IPS-20b (cell line): Measurements from ENCODE around the gene KSR2.

Experiments
- H3K27ac ChIP-seq: one replicate; pipeline ENCODE4 v1.5.1; 2013; ENCODE audit warnings: low read length
- H3K27me3 ChIP-seq: 2 replicates; pipeline ENCODE4 v1.6.1; 2013; ENCODE audit warnings: mild to moderate bottlenecking, low read length, inconsistent platforms; ENCODE audit not compliant: insufficient read depth
- H3K36me3 ChIP-seq: 2 replicates; pipeline ENCODE4 v1.6.1; 2013; ENCODE audit warnings: low read depth, mild to moderate bottlenecking, inconsistent platforms, low read length, moderate library complexity; ENCODE audit not compliant: insufficient read depth
- H3K4me1 ChIP-seq: 2 replicates; pipeline ENCODE4 v1.6.1; 2013; ENCODE audit warnings: mild to moderate bottlenecking, control low read depth, inconsistent platforms, low read length, moderate library complexity; ENCODE audit not compliant: insufficient read depth
- H3K4me3 ChIP-seq: 2 replicates; pipeline ENCODE4 v1.5.1; 2013; ENCODE audit warnings: mild to moderate bottlenecking, low read length, inconsistent platforms
- H3K9ac ChIP-seq: 2 replicates; pipeline ENCODE4 v1.6.1; 2013; ENCODE audit warnings: low read depth, mild to moderate bottlenecking, inconsistent platforms, low read length, moderate library complexity
- H3K9me3 ChIP-seq: 2 replicates; pipeline ENCODE4 v1.6.1; 2013; ENCODE audit warnings: mild to moderate bottlenecking, low read depth, low read length, inconsistent platforms; ENCODE audit not compliant: insufficient read depth

Gene KSR2

GRCh38 chr12:117994551-117995438 is 26.0 kb upstream of the KSR2 start:
- no peaks in the 10 kb centered on the region for H3K27me3 ChIP-seq
- H3K27ac ChIP-seq: no peak overlapping the region
- no peaks in the 10 kb centered on the region for H3K36me3 ChIP-seq
- H3K9ac ChIP-seq: no peak overlapping the region
- no peak overlapping the region for H3K4me3 ChIP-seq
- no peaks in the 10 kb centered on the region for H3K9me3 ChIP-seq
- no peaks in the 10 kb centered on the region for H3K4me1 ChIP-seq

- H3K9ac ChIP-seq: no peak overlapping the region
- H3K4me1 ChIP-seq: no peaks in the 10 kb centered on the region
- no peaks in the 10 kb centered on the region for H3K9me3 ChIP-seq
- H3K27ac ChIP-seq: no peak overlapping the region
- H3K4me3 ChIP-seq: no peak overlapping the region
- no peaks in the 10 kb centered on the region for H3K27me3 ChIP-seq
- no peaks in the 10 kb centered on the region for H3K36me3 ChIP-seq
These were observed 18.1 kb upstream of the KSR2 start for GRCh38 chr12:117986705-117987469.

- Histone ChIP-seq H3K4me1 (no peaks in the 10 kb centered on the region), H3K27me3 (no peaks in the 10 kb centered on the region), H3K36me3 (no peaks in the 10 kb centered on the region), H3K9me3 (no peaks in the 10 kb centered on the region), H3K27ac (no peak overlapping the region), H3K9ac (no peak overlapping the region), H3K4me3 (no peak overlapping the region)
These were observed 16.4 kb upstream of the KSR2 start for GRCh38 chr12:117985182-117985581.

- H3K4me3 ChIP-seq: no peak overlapping the region
- H3K4me1 ChIP-seq: no peaks in the 10 kb centered on the region
- no peaks in the 10 kb centered on the region for H3K9me3 ChIP-seq
These were observed 12.5 kb upstream of the KSR2 start for GRCh38 chr12:117981267-117981666.

GRCh38 chr12:117980616-117981015 is 11.8 kb upstream of the KSR2 start:
- H3K9ac ChIP-seq: no peak overlapping the region
- H3K4me1 ChIP-seq: no peaks in the 10 kb centered on the region
- H3K9me3 ChIP-seq: no peaks in the 10 kb centered on the region
- H3K36me3 ChIP-seq: no peaks in the 10 kb centered on the region
- no peak overlapping the region for H3K27ac ChIP-seq
- H3K4me3 ChIP-seq: no peak overlapping the region
- no peaks in the 10 kb centered on the region for H3K27me3 ChIP-seq

More at GRCh38 chr12:117981267-117981666, 12.5 kb upstream of the KSR2 start:
- Histone ChIP-seq H3K27me3 (no peaks in the 10 kb centered on the region), H3K27ac (no peak overlapping the region), H3K36me3 (no peaks in the 10 kb centered on the region), H3K9ac (no peak overlapping the region)

GRCh38 chr12:117977373-117977772 is 8.6 kb upstream of the KSR2 start:
- no peaks in the 10 kb centered on the region for H3K36me3 ChIP-seq
- H3K27me3 ChIP-seq: 0 out of 2 replicates have a peak, but pooled peaks cover 4% of the 10 kb centered on the region
- no peak overlapping the region for H3K9ac ChIP-seq
- H3K27ac ChIP-seq: no peak overlapping the region
- no peak overlapping the region for H3K4me3 ChIP-seq
- no peaks in the 10 kb centered on the region for H3K9me3 ChIP-seq
- no peaks in the 10 kb centered on the region for H3K4me1 ChIP-seq

- Histone ChIP-seq H3K27me3 (peaks cover 10% of the 10 kb centered on the region), H3K9ac (no peak overlapping the region), H3K27ac (no peak overlapping the region), H3K9me3 (peaks cover 10% of the 10 kb centered on the region), H3K4me1 (no peaks in the 10 kb centered on the region), H3K36me3 (no peaks in the 10 kb centered on the region), H3K4me3 (no peak overlapping the region)
These were observed 6.2 kb upstream of the KSR2 start for GRCh38 chr12:117975006-117975405.

GRCh38 chr12:117972301-117972700 is 3.5 kb upstream of the KSR2 start:
- Histone ChIP-seq H3K27me3 (peaks cover 29% of the 10 kb centered on the region), H3K36me3 (no peaks in the 10 kb centered on the region), H3K27ac (no peak overlapping the region), H3K4me1 (peaks cover 2% of the 10 kb centered on the region; the same call in 1 of the 2 replicates), H3K9me3 (peaks cover 10% of the 10 kb centered on the region), H3K4me3 (no peak overlapping the region), H3K9ac (no peak overlapping the region)

GRCh38 chr12:117970334-117970733 is 1.5 kb upstream of the KSR2 start:
- H3K27ac ChIP-seq: no peak overlapping the region

GRCh38 chr12:117968151-117968789 is 520 bp downstream of the KSR2 start:
- Histone ChIP-seq H3K9ac (peak overlapping the region; percentile 88; the same call in 1 of the 2 replicates), H3K4me3 (peak overlapping the region; percentile 93), H3K36me3 (no peaks in the 10 kb centered on the region), H3K9me3 (peaks cover 10% of the 10 kb centered on the region), H3K27me3 (peaks cover 45% of the 10 kb centered on the region), H3K27ac (no peak overlapping the region), H3K4me1 (peaks cover 6% of the 10 kb centered on the region; the same call in 1 of the 2 replicates)

More at GRCh38 chr12:117970334-117970733, 1.5 kb upstream of the KSR2 start:
- H3K9ac ChIP-seq: no peak overlapping the region
- no peak overlapping the region for H3K4me3 ChIP-seq
- H3K9me3 ChIP-seq: peaks cover 10% of the 10 kb centered on the region
- peaks cover 49% of the 10 kb centered on the region for H3K27me3 ChIP-seq
- H3K36me3 ChIP-seq: no peaks in the 10 kb centered on the region
- H3K4me1 ChIP-seq: peaks cover 6% of the 10 kb centered on the region; the same call in 1 of the 2 replicates

- H3K4me3 ChIP-seq: peak overlapping the region; percentile 93
- H3K9me3 ChIP-seq: peaks cover 10% of the 10 kb centered on the region
- no peaks in the 10 kb centered on the region for H3K36me3 ChIP-seq
- H3K27me3 ChIP-seq: peaks cover 45% of the 10 kb centered on the region
- no peak overlapping the region; the same call in 1 of the 2 replicates for H3K9ac ChIP-seq
- no peak overlapping the region for H3K27ac ChIP-seq
- peaks cover 6% of the 10 kb centered on the region; the same call in 1 of the 2 replicates for H3K4me1 ChIP-seq
These were observed 1.3 kb downstream of the KSR2 start for GRCh38 chr12:117967512-117967911.
